SK-N-SH (cell line): ENCODE measurements around the gene STX5. TPM values are rescaled to one million over a fixed set of nuclear protein-coding genes. Genes with fewer than 3 reads are reported as not detected.

Experiments used
- CTCF ChIA-PET: fragments of 300-600, 350-600 bp; formaldehyde crosslinking; extraction: SDS; loops from one replicate; lab custom pipeline; 2021; lab: Yijun Ruan, JAX
- POLR2A ChIA-PET: fragments of 350-600 bp; sonication (Branson Sonifier 250); formaldehyde crosslinking; extraction: SDS; loops from one replicate; lab custom pipeline; 2020; ENCODE audit warnings: antibody characterized with exemption, inconsistent platforms; lab: Yijun Ruan, JAX
- DNase-seq: peaks from one replicate; pipeline ENCODE4 v3.0.0; 2012
- H2AFZ ChIP-seq: fragments of 200-600 bp; sonication (generic); 2 replicates; pipeline ENCODE4 v1.8.1; 2016; ENCODE audit warnings: antibody characterized with exemption, mild to moderate bottlenecking, low read depth
- H3F3A ChIP-seq: fragments of 200-600 bp; sonication (generic); replicated peaks from 2 replicates; pipeline ENCODE3; 2016; ENCODE audit warnings: antibody characterized with exemption, mild to moderate bottlenecking; ENCODE audit not compliant: insufficient read depth
- H3K27ac ChIP-seq, 2 experiments: fragments of 200-500 bp in 1 of 2; fragments of 200-600 bp in 1 of 2; sonication (Bioruptor generic) in 1 of 2; sonication (generic), shearing (Covaris generic) in 1 of 2; 2 replicates each; pipeline versions ENCODE4 v1.5.1 to v1.6.1; 2014 to 2016; ENCODE audit warnings: low read depth in 2 of 2, inconsistent platforms in 1 of 2, low read length in 1 of 2, mild to moderate bottlenecking in 1 of 2, mixed read lengths in 1 of 2
- H3K27me3 ChIP-seq: fragments of 200-600 bp; sonication (generic), shearing (Covaris generic); 2 replicates; pipeline ENCODE4 v1.6.1; 2016; ENCODE audit warnings: mixed run types; ENCODE audit not compliant: insufficient read depth
- H3K36me3 ChIP-seq, 2 experiments: fragments of 200-500 bp in 1 of 2; fragments of 200-600 bp in 1 of 2; sonication (Bioruptor generic) in 1 of 2; sonication (generic) in 1 of 2; replicated peaks in 1 of 2; 2 replicates each; pipeline versions ENCODE3 to v1.5.1; 2014 to 2016; ENCODE audit warnings: low read length in 1 of 2, mild to moderate bottlenecking in 1 of 2; ENCODE audit not compliant: insufficient read depth in 2 of 2, control insufficient read depth in 1 of 2
- H3K4me1 ChIP-seq, 2 experiments: fragments of 200-500 bp in 1 of 2; fragments of 200-600 bp in 1 of 2; sonication (Bioruptor generic) in 1 of 2; sonication (generic), shearing (Covaris generic) in 1 of 2; 2 replicates each; pipeline versions ENCODE4 v1.5.1 to v1.6.1; 2014 to 2016; ENCODE audit warnings: low read depth in 1 of 2, low read length in 1 of 2, mixed run types in 1 of 2; ENCODE audit not compliant: insufficient read depth in 2 of 2, control insufficient read depth in 1 of 2
- H3K4me2 ChIP-seq: fragments of 200-600 bp; sonication (generic), shearing (Covaris generic); 2 replicates; pipeline ENCODE4 v1.6.1; 2017; ENCODE audit warnings: mixed run types
- H3K4me3 ChIP-seq, 2 experiments: fragments of 200-500 bp in 1 of 2; fragments of 200-600 bp in 1 of 2; sonication (Bioruptor generic) in 1 of 2; sonication (generic), shearing (Covaris generic) in 1 of 2; 2 replicates each; pipeline versions ENCODE4 v1.5.1 to v1.8.1; 2014 to 2016; ENCODE audit warnings: low read depth in 2 of 2, inconsistent platforms in 1 of 2, low read length in 1 of 2, mild to moderate bottlenecking in 1 of 2, mixed read lengths in 1 of 2, moderate library complexity in 1 of 2
- H3K79me2 ChIP-seq: fragments of 200-600 bp; sonication (generic); 2 replicates; pipeline ENCODE4 v1.8.1; 2017; ENCODE audit warnings: mild to moderate bottlenecking; ENCODE audit not compliant: insufficient read depth
- H3K9ac ChIP-seq: fragments of 200-600 bp; sonication (generic); 2 replicates; pipeline ENCODE4 v1.6.1; 2017; ENCODE audit warnings: mixed run types
- H3K9me2 ChIP-seq: fragments of 200-600 bp; sonication (generic); 2 replicates; pipeline ENCODE4 v1.6.1; 2017; ENCODE audit warnings: mixed run types
- H3K9me3 ChIP-seq: fragments of 200-600 bp; sonication (generic); 2 replicates; pipeline ENCODE4 v1.6.1; 2017; ENCODE audit warnings: mixed run types, mild to moderate bottlenecking, moderate library complexity
- H4K20me1 ChIP-seq: fragments of 200-600 bp; sonication (generic); 2 replicates; pipeline ENCODE4 v1.6.1; 2017; ENCODE audit warnings: mild to moderate bottlenecking, mixed run types; ENCODE audit not compliant: insufficient read depth
- ELF1 ChIP-seq: IDR thresholded peaks from 2 replicates; pipeline ENCODE4 v1.4.0; 2012
- EP300 ChIP-seq, 2 experiments: IDR thresholded peaks; 2 replicates each; pipeline versions ENCODE4 v1.4.0 to v1.6.1; 2012; ENCODE audit warnings: borderline replicate concordance in 1 of 2, low read depth in 1 of 2, low read length in 1 of 2
- FOSL2 ChIP-seq: IDR thresholded peaks from 2 replicates; pipeline ENCODE4 v1.4.0; 2012; ENCODE audit warnings: low read depth, mild to moderate bottlenecking, moderate library complexity, borderline replicate concordance
- FOXJ3 ChIP-seq: sonication (generic); formaldehyde crosslinking; IDR thresholded peaks from 2 replicates; pipeline ENCODE4 v1.5.1; 2020; ENCODE audit warnings: mild to moderate bottlenecking, missing genetic modification reagents
- FOXM1 ChIP-seq: IDR thresholded peaks from 2 replicates; pipeline ENCODE4 v1.4.0; 2012; ENCODE audit warnings: low read depth, mild to moderate bottlenecking
- MEF2A ChIP-seq: IDR thresholded peaks from 2 replicates; pipeline ENCODE4 v1.4.0; 2012; ENCODE audit warnings: low read depth, borderline replicate concordance
- POLR2AphosphoS5 ChIP-seq: IDR thresholded peaks from 2 replicates; pipeline ENCODE4 v1.6.1; 2012; ENCODE audit warnings: low read depth, low read length
- RCOR1 ChIP-seq: fragments of 150-350 bp; IDR thresholded peaks from 2 replicates; pipeline ENCODE4 v1.6.1; 2017; ENCODE audit warnings: antibody characterized with exemption, low read length
- RXRA ChIP-seq: IDR thresholded peaks from 2 replicates; pipeline ENCODE4 v1.4.0; 2012; ENCODE audit warnings: low read depth, mild to moderate bottlenecking, borderline replicate concordance
- SIN3A ChIP-seq: IDR thresholded peaks from 2 replicates; pipeline ENCODE4 v1.6.1; 2012; ENCODE audit warnings: low read depth, mild to moderate bottlenecking, low read length, moderate library complexity, borderline replicate concordance
- SMC3 ChIP-seq: IDR thresholded peaks from 2 replicates; pipeline ENCODE4 v1.6.1; 2012; ENCODE audit warnings: low read depth, low read length, improper control_type of control experiment
- TAF1 ChIP-seq: IDR thresholded peaks from 2 replicates; pipeline ENCODE4 v1.6.1; 2012; ENCODE audit warnings: low read depth, mild to moderate bottlenecking, low read length, moderate library complexity, borderline replicate concordance
- USF1 ChIP-seq: IDR thresholded peaks from 2 replicates; pipeline ENCODE4 v1.4.0; 2012; ENCODE audit warnings: low read depth, borderline replicate concordance
- YY1 ChIP-seq: IDR thresholded peaks from 2 replicates; pipeline ENCODE4 v1.4.0; 2012; ENCODE audit warnings: low read depth, mild to moderate bottlenecking
- WGBS: methylation state at CpG from one replicate; pipeline ENCODE4 v1.1.6; 2017; ENCODE audit warnings: low lambda C conversion rate; 5-methylcytosine and 5-hydroxymethylcytosine counted together
- polyA plus RNA-seq, 3 experiments: library from polyadenylated mRNA; depleted of rRNA; stranded (reverse); fragments of >200 nt; gene quantifications; 2 replicates each; pipeline ENCODE4 v1.2.3, GENCODE V29; 2012
- TF ChIP-seq, protein P1 (sequence below): IDR thresholded peaks from 2 replicates; pipeline ENCODE4; 2012
- TF ChIP-seq, protein P2 (sequence below): IDR thresholded peaks from 2 replicates; pipeline ENCODE4 v1.4.0; 2012; ENCODE audit warnings: low read depth, borderline replicate concordance
- TF ChIP-seq, protein P3 (sequence below): fragments of 150-350 bp; IDR thresholded peaks from 2 replicates; pipeline ENCODE4 v1.6.1; 2016; ENCODE audit warnings: mild to moderate bottlenecking, low read depth, low read length
- TF ChIP-seq, protein P4 (sequence below): IDR thresholded peaks from 2 replicates; pipeline ENCODE4 v1.6.1; 2012; ENCODE audit warnings: mild to moderate bottlenecking, low read depth, low read length, moderate library complexity
- TF ChIP-seq, protein P5 (sequence below): IDR thresholded peaks from 2 replicates; pipeline ENCODE4 v1.4.0; 2012; ENCODE audit warnings: low read depth

Gene STX5
- polyA plus RNA-seq, 1 of the 3 experiments (the other 2 are of a cell fraction) = 24.2 TPM

- TF ChIP-seq TAF1 (no peak), FOXJ3 (no peak), ELF1 (no peak), POLR2AphosphoS5 (no peak), SIN3A (no peak), FOSL2 (no peak), MEF2A (no peak), RXRA (no peak), FOXM1 (no peak)
- TF ChIP-seq, protein P1, sequence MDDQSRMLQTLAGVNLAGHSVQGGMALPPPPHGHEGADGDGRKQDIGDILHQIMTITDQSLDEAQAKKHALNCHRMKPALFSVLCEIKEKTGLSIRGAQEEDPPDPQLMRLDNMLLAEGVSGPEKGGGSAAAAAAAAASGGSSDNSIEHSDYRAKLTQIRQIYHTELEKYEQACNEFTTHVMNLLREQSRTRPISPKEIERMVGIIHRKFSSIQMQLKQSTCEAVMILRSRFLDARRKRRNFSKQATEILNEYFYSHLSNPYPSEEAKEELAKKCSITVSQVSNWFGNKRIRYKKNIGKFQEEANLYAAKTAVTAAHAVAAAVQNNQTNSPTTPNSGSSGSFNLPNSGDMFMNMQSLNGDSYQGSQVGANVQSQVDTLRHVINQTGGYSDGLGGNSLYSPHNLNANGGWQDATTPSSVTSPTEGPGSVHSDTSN = no peak
These were observed 43.0 kb upstream of the STX5 start (continued) for GRCh38 chr11:62874851-62875250.

GRCh38 chr11:62865635-62866034, 33.8 kb upstream of the STX5 start:
- Histone ChIP-seq H3K27me3 (no peaks in the 10 kb centered on the region), H3K9me3 (no peaks in the 10 kb centered on the region), H3K27ac (no peak overlapping the region), H3K9me2 (no peaks in the 10 kb centered on the region), H3F3A (peaks cover 7% of the 10 kb centered on the region), H3K4me2 (no peak overlapping the region), H3K4me1 (peaks cover 2 to 6% of the 10 kb centered on the region in 2 experiments; a peak in 2 of 4 replicates), H2AFZ (no peak overlapping the region), H4K20me1 (no peaks in the 10 kb centered on the region), H3K4me3 (no peak overlapping the region), H3K79me2 (peaks cover 36% of the 10 kb centered on the region), H3K9ac (no peak overlapping the region), H3K36me3 (no peaks in the 10 kb centered on the region)
- no peak for TF ChIP-seq SMC3
- TF ChIP-seq, protein P2, sequence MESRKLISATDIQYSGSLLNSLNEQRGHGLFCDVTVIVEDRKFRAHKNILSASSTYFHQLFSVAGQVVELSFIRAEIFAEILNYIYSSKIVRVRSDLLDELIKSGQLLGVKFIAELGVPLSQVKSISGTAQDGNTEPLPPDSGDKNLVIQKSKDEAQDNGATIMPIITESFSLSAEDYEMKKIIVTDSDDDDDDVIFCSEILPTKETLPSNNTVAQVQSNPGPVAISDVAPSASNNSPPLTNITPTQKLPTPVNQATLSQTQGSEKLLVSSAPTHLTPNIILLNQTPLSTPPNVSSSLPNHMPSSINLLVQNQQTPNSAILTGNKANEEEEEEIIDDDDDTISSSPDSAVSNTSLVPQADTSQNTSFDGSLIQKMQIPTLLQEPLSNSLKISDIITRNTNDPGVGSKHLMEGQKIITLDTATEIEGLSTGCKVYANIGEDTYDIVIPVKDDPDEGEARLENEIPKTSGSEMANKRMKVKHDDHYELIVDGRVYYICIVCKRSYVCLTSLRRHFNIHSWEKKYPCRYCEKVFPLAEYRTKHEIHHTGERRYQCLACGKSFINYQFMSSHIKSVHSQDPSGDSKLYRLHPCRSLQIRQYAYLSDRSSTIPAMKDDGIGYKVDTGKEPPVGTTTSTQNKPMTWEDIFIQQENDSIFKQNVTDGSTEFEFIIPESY = no peak
- no peak for TF ChIP-seq USF1
- TF ChIP-seq FOXJ3 = no peak
- no peak for TF ChIP-seq RCOR1
- no peak for TF ChIP-seq SIN3A
- TF ChIP-seq, protein P3, sequence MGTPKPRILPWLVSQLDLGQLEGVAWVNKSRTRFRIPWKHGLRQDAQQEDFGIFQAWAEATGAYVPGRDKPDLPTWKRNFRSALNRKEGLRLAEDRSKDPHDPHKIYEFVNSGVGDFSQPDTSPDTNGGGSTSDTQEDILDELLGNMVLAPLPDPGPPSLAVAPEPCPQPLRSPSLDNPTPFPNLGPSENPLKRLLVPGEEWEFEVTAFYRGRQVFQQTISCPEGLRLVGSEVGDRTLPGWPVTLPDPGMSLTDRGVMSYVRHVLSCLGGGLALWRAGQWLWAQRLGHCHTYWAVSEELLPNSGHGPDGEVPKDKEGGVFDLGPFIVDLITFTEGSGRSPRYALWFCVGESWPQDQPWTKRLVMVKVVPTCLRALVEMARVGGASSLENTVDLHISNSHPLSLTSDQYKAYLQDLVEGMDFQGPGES = no peak
- no peak for TF ChIP-seq YY1
- TF ChIP-seq, protein P4, sequence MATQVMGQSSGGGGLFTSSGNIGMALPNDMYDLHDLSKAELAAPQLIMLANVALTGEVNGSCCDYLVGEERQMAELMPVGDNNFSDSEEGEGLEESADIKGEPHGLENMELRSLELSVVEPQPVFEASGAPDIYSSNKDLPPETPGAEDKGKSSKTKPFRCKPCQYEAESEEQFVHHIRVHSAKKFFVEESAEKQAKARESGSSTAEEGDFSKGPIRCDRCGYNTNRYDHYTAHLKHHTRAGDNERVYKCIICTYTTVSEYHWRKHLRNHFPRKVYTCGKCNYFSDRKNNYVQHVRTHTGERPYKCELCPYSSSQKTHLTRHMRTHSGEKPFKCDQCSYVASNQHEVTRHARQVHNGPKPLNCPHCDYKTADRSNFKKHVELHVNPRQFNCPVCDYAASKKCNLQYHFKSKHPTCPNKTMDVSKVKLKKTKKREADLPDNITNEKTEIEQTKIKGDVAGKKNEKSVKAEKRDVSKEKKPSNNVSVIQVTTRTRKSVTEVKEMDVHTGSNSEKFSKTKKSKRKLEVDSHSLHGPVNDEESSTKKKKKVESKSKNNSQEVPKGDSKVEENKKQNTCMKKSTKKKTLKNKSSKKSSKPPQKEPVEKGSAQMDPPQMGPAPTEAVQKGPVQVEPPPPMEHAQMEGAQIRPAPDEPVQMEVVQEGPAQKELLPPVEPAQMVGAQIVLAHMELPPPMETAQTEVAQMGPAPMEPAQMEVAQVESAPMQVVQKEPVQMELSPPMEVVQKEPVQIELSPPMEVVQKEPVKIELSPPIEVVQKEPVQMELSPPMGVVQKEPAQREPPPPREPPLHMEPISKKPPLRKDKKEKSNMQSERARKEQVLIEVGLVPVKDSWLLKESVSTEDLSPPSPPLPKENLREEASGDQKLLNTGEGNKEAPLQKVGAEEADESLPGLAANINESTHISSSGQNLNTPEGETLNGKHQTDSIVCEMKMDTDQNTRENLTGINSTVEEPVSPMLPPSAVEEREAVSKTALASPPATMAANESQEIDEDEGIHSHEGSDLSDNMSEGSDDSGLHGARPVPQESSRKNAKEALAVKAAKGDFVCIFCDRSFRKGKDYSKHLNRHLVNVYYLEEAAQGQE = no peak
- TF ChIP-seq, protein P1 = no peak
- TF ChIP-seq EP300 (IDR thresholded peaks at IDR 0.05; ENCODE audit: borderline replicate concordance in 1 of 2, low read depth in 1 of 2, low read length in 1 of 2) = no peak
- TF ChIP-seq TAF1 = no peak
- TF ChIP-seq, protein P5, sequence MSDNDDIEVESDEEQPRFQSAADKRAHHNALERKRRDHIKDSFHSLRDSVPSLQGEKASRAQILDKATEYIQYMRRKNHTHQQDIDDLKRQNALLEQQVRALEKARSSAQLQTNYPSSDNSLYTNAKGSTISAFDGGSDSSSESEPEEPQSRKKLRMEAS = no peak
- no peak for TF ChIP-seq RXRA
- no peak for TF ChIP-seq FOSL2
- WGBS = 92% methylated on average over 6 of the region's 6 CpGs
- POLR2A ChIA-PET = interaction anchor here (0.7 to 1.9 kb wide), 2 partner anchors 12 to 25 kb away, joined by 3 to 6 read pairs; no protein-coding TSS in a partner anchor
- CTCF ChIA-PET = interaction anchor here (1.9 to 6.9 kb wide), 2 partner anchors 15 to 77 kb away, joined by 6 to 74 read pairs; partner anchors contain the start of genes SLC3A2 and TMEM179B
- DNase-seq = no peak
